ENCODE measurements around the gene P2RY12. TPM values are rescaled to one million over a fixed set of nuclear protein-coding genes. Genes with fewer than 3 reads are reported as not detected.

Gene P2RY12
- total RNA-seq, 2 experiments from 2014 or later = not detected

GRCh38 chr3:151366993-151367392 lies 17.6 kb downstream of the P2RY12 start:
- Mint-ChIP-seq H3K4me3 (no peak overlapping the region), H3K9me3 (ENCODE audit: insufficient read depth) (no peaks in the 10 kb centered on the region), H3K4me1 (ENCODE audit: low read depth) (no peaks in the 10 kb centered on the region), H3K36me3 (ENCODE audit: low read depth) (no peaks in the 10 kb centered on the region), H3K27ac (no peak overlapping the region), H3K27me3 (ENCODE audit: low read depth) (peaks cover 10% of the 10 kb centered on the region)
- ChIA-PET POLR2A (interaction anchor here (0.6 kb wide), 1 partner anchor 19 kb away, joined by 3 read pairs; no protein-coding TSS in a partner anchor), CTCF (no interaction called here)
- ATAC-seq = no peak
- no peak for DNase-seq

GRCh38 chr3:151362751-151363174 lies 21.8 kb downstream of the P2RY12 start:
- no peaks in the 10 kb centered on the region for H3K36me3 Mint-ChIP-seq (ENCODE audit: low read depth)
- ChIA-PET CTCF (no interaction called here), POLR2A (no interaction called here)
- H3K27ac Mint-ChIP-seq = no peak overlapping the region
- no peaks in the 10 kb centered on the region for H3K9me3 Mint-ChIP-seq (ENCODE audit: insufficient read depth)
- H3K4me3 Mint-ChIP-seq = no peak overlapping the region
- no peaks in the 10 kb centered on the region for H3K4me1 Mint-ChIP-seq (ENCODE audit: low read depth)
- peaks cover 6% of the 10 kb centered on the region for H3K27me3 Mint-ChIP-seq (ENCODE audit: low read depth)
- DNase-seq = no peak
- no peak for ATAC-seq

GRCh38 chr3:151357463-151357850 lies 27.1 kb downstream of the P2RY12 start:
- ChIA-PET CTCF (interaction anchor here (0.8 to 1.4 kb wide), 5 partner anchors 22 to 129 kb away, joined by 3 to 5 read pairs (median 3); no protein-coding TSS in a partner anchor), POLR2A (no interaction called here)
- DNase-seq (no peak), ATAC-seq (no peak)
- Mint-ChIP-seq H3K27me3 (ENCODE audit: low read depth) (peaks cover 8% of the 10 kb centered on the region), H3K36me3 (ENCODE audit: low read depth) (no peaks in the 10 kb centered on the region), H3K27ac (no peak overlapping the region), H3K9me3 (ENCODE audit: insufficient read depth) (no peaks in the 10 kb centered on the region), H3K4me1 (ENCODE audit: low read depth) (no peaks in the 10 kb centered on the region), H3K4me3 (no peak overlapping the region)

- no peak for DNase-seq
- Mint-ChIP-seq H3K9me3 (ENCODE audit: insufficient read depth) (no peaks in the 10 kb centered on the region), H3K36me3 (ENCODE audit: low read depth) (no peaks in the 10 kb centered on the region), H3K4me1 (ENCODE audit: low read depth) (peaks cover 3% of the 10 kb centered on the region), H3K4me3 (no peak overlapping the region), H3K27me3 (ENCODE audit: low read depth) (peaks cover 8% of the 10 kb centered on the region), H3K27ac (no peak overlapping the region)
- no peak for ATAC-seq
- CTCF ChIA-PET = interaction anchor here (1.1 kb wide), 1 partner anchor 122 kb away, joined by 3 read pairs; no protein-coding TSS in a partner anchor
- POLR2A ChIA-PET = no interaction called here
Observed at GRCh38 chr3:151356794-151357462, 27.6 kb downstream of the P2RY12 start.

- no peak overlapping the region for H3K4me3 Mint-ChIP-seq
- peaks cover 10% of the 10 kb centered on the region for H3K4me1 Mint-ChIP-seq (ENCODE audit: low read depth)
- ChIA-PET POLR2A (no interaction called here), CTCF (no interaction called here)
- no peak for ATAC-seq
- no peak for DNase-seq
- H3K27me3 Mint-ChIP-seq (ENCODE audit: low read depth) = peaks cover 16% of the 10 kb centered on the region
- no peaks in the 10 kb centered on the region for H3K9me3 Mint-ChIP-seq (ENCODE audit: insufficient read depth)
- no peaks in the 10 kb centered on the region for H3K36me3 Mint-ChIP-seq (ENCODE audit: low read depth)
- no peak overlapping the region for H3K27ac Mint-ChIP-seq
Observed at GRCh38 chr3:151351648-151352047, 32.9 kb downstream of the P2RY12 start.

- H3K4me1 Mint-ChIP-seq (ENCODE audit: low read depth) = peaks cover 10% of the 10 kb centered on the region
- ATAC-seq = no peak
- POLR2A ChIA-PET = no interaction called here
- no peak overlapping the region for H3K27ac Mint-ChIP-seq
- H3K27me3 Mint-ChIP-seq (ENCODE audit: low read depth) = peaks cover 18% of the 10 kb centered on the region
- DNase-seq = no peak
- no peaks in the 10 kb centered on the region for H3K9me3 Mint-ChIP-seq (ENCODE audit: insufficient read depth)
- H3K36me3 Mint-ChIP-seq (ENCODE audit: low read depth) = no peaks in the 10 kb centered on the region
- H3K4me3 Mint-ChIP-seq = no peak overlapping the region
- CTCF ChIA-PET = no interaction called here
Observed at GRCh38 chr3:151351219-151351618, 33.3 kb downstream of the P2RY12 start.

GRCh38 chr3:151350656-151351055 lies 33.9 kb downstream of the P2RY12 start:
- peaks cover 19% of the 10 kb centered on the region for H3K27me3 Mint-ChIP-seq (ENCODE audit: low read depth)
- peaks cover 10% of the 10 kb centered on the region for H3K4me1 Mint-ChIP-seq (ENCODE audit: low read depth)
- H3K36me3 Mint-ChIP-seq (ENCODE audit: low read depth) = no peaks in the 10 kb centered on the region
- no peaks in the 10 kb centered on the region for H3K9me3 Mint-ChIP-seq (ENCODE audit: insufficient read depth)
- H3K27ac Mint-ChIP-seq = no peak overlapping the region
- DNase-seq (no peak), ATAC-seq (no peak)
- no peak overlapping the region for H3K4me3 Mint-ChIP-seq
- POLR2A ChIA-PET = no interaction called here
- CTCF ChIA-PET = no interaction called here

- DNase-seq (no peak), ATAC-seq (no peak)
- Mint-ChIP-seq H3K9me3 (ENCODE audit: insufficient read depth) (no peaks in the 10 kb centered on the region), H3K27ac (no peak overlapping the region), H3K4me1 (ENCODE audit: low read depth) (peaks cover 10% of the 10 kb centered on the region), H3K36me3 (ENCODE audit: low read depth) (no peaks in the 10 kb centered on the region), H3K4me3 (no peak overlapping the region), H3K27me3 (ENCODE audit: low read depth) (peaks cover 24% of the 10 kb centered on the region)
- POLR2A ChIA-PET = interaction anchor here (0.5 kb wide), 1 partner anchor 20 kb away, joined by 3 read pairs; no protein-coding TSS in a partner anchor
- CTCF ChIA-PET = no interaction called here
Observed at GRCh38 chr3:151347432-151347831, 37.1 kb downstream of the P2RY12 start.

- H3K36me3 Mint-ChIP-seq (ENCODE audit: low read depth) = no peaks in the 10 kb centered on the region
- POLR2A ChIA-PET = no interaction called here
- peaks cover 2% of the 10 kb centered on the region for H3K4me1 Mint-ChIP-seq (ENCODE audit: low read depth)
- DNase-seq = no peak
- no peak for ATAC-seq
- H3K27ac Mint-ChIP-seq = no peak overlapping the region
- peaks cover 24% of the 10 kb centered on the region for H3K27me3 Mint-ChIP-seq (ENCODE audit: low read depth)
- H3K4me3 Mint-ChIP-seq = no peak overlapping the region
- CTCF ChIA-PET = interaction anchor here (0.7 kb wide), 1 partner anchor 18 kb away, joined by 4 read pairs; no protein-coding TSS in a partner anchor
- H3K9me3 Mint-ChIP-seq (ENCODE audit: insufficient read depth) = no peaks in the 10 kb centered on the region
Observed at GRCh38 chr3:151346292-151346691, 38.3 kb downstream of the P2RY12 start.

- Mint-ChIP-seq H3K27me3 (ENCODE audit: low read depth) (peaks cover 27% of the 10 kb centered on the region), H3K4me3 (no peak overlapping the region), H3K36me3 (ENCODE audit: low read depth) (no peaks in the 10 kb centered on the region), H3K4me1 (ENCODE audit: low read depth) (no peaks in the 10 kb centered on the region), H3K27ac (no peak overlapping the region), H3K9me3 (ENCODE audit: insufficient read depth) (no peaks in the 10 kb centered on the region)
- ATAC-seq (no peak), DNase-seq (no peak)
- ChIA-PET CTCF (interaction anchor here (0.7 kb wide), 1 partner anchor 18 kb away, joined by 4 read pairs; no protein-coding TSS in a partner anchor), POLR2A (no interaction called here)
Observed at GRCh38 chr3:151345859-151346258, 38.7 kb downstream of the P2RY12 start.

GRCh38 chr3:151331696-151332095 lies 52.9 kb downstream of the P2RY12 start:
- ATAC-seq (no peak), DNase-seq (no peak)
- Mint-ChIP-seq H3K36me3 (ENCODE audit: low read depth) (no peaks in the 10 kb centered on the region), H3K27ac (no peak overlapping the region), H3K4me3 (no peak overlapping the region), H3K9me3 (ENCODE audit: insufficient read depth) (no peaks in the 10 kb centered on the region), H3K27me3 (ENCODE audit: low read depth) (peaks cover 8% of the 10 kb centered on the region), H3K4me1 (ENCODE audit: low read depth) (peaks cover 11% of the 10 kb centered on the region)
- CTCF ChIA-PET = interaction anchor here (1.1 to 1.4 kb wide), 3 partner anchors 15 to 164 kb away, joined by 4 to 5 read pairs (median 4); partner anchors contain the start of gene GPR87
- POLR2A ChIA-PET = no interaction called here

- DNase-seq (no peak), ATAC-seq (no peak)
- H3K27me3 Mint-ChIP-seq (ENCODE audit: low read depth) = peaks cover 7% of the 10 kb centered on the region
- no peak overlapping the region for H3K27ac Mint-ChIP-seq
- POLR2A ChIA-PET = no interaction called here
- no peaks in the 10 kb centered on the region for H3K9me3 Mint-ChIP-seq (ENCODE audit: insufficient read depth)
- peaks cover 11% of the 10 kb centered on the region for H3K4me1 Mint-ChIP-seq (ENCODE audit: low read depth)
- CTCF ChIA-PET = no interaction called here
- no peaks in the 10 kb centered on the region for H3K36me3 Mint-ChIP-seq (ENCODE audit: low read depth)
- no peak overlapping the region for H3K4me3 Mint-ChIP-seq
Observed at GRCh38 chr3:151330899-151331298, 53.7 kb downstream of the P2RY12 start.

- CTCF ChIA-PET = no interaction called here
- DNase-seq (no peak), ATAC-seq (no peak)
- Mint-ChIP-seq H3K36me3 (ENCODE audit: low read depth) (no peaks in the 10 kb centered on the region), H3K4me3 (no peak overlapping the region), H3K27me3 (ENCODE audit: low read depth) (peaks cover 7% of the 10 kb centered on the region), H3K9me3 (ENCODE audit: insufficient read depth) (no peaks in the 10 kb centered on the region), H3K27ac (no peak overlapping the region), H3K4me1 (ENCODE audit: low read depth) (peaks cover 11% of the 10 kb centered on the region)
- POLR2A ChIA-PET = no interaction called here
Observed at GRCh38 chr3:151330379-151330778, 54.2 kb downstream of the P2RY12 start.
